Activated T-helper 1 cell treated with anti-CD3 and anti-CD28 coated beads, Interleukin-12 subunit alpha, Interleukin-12 subunit beta, Interleukin-2, Interleukin-4 antibody, amounts not matched to agents 30 ng/mL and 10 ng/mL and 1 ng/mL, durations not matched to agents 14 hours and 24 hours and 36 hours (primary cell): ENCODE measurements around the gene POU6F2. TPM values are rescaled to one million over a fixed set of nuclear protein-coding genes. Genes with fewer than 3 reads are reported as not detected.
"Not testable (repeated sequence)": the region's sequence is repeated elsewhere in the genome, so short reads cannot be mapped to it uniquely, and the experiment has no call there.

ENCODE experiments used
- DNase-seq: peaks from one replicate; pipeline ENCODE4 v3.0.0; 2021; ENCODE audit warnings: low spot score
- H3K27ac Mint-ChIP-seq: one replicate; pipeline ENCODE4 v1.8.0; 2021; ENCODE audit warnings: mild to moderate bottlenecking, mixed read lengths
- H3K27me3 Mint-ChIP-seq: one replicate; pipeline ENCODE4 v1.8.0; 2022; ENCODE audit warnings: mild to moderate bottlenecking, moderate library complexity, mixed read lengths; ENCODE audit not compliant: insufficient read depth
- H3K36me3 Mint-ChIP-seq: one replicate; pipeline ENCODE4 v1.8.0; 2021; ENCODE audit warnings: low read depth, mixed read lengths
- H3K4me1 Mint-ChIP-seq: one replicate; pipeline ENCODE4 v1.8.0; 2021; ENCODE audit warnings: low read depth, mixed read lengths
- H3K4me3 Mint-ChIP-seq: one replicate; pipeline ENCODE4 v1.8.0; 2021; ENCODE audit warnings: mild to moderate bottlenecking, moderate library complexity, mixed read lengths
- H3K9me3 Mint-ChIP-seq: one replicate; pipeline ENCODE4 v1.8.0; 2021; ENCODE audit warnings: mixed read lengths
- intact Hi-C: fragments of 100-400 bp; cut with micrococcal nuclease; formaldehyde crosslinking; loops from one replicate; pipeline ENCODE4 v1.15.1; 2024
- total RNA-seq: library from RNA; stranded (reverse); gene quantifications from 2 replicates; pipeline ENCODE4 v1.2.3, GENCODE V29; 2022

Gene POU6F2
- total RNA-seq, 1 donor from 2014 or later = not detected

DNA sequence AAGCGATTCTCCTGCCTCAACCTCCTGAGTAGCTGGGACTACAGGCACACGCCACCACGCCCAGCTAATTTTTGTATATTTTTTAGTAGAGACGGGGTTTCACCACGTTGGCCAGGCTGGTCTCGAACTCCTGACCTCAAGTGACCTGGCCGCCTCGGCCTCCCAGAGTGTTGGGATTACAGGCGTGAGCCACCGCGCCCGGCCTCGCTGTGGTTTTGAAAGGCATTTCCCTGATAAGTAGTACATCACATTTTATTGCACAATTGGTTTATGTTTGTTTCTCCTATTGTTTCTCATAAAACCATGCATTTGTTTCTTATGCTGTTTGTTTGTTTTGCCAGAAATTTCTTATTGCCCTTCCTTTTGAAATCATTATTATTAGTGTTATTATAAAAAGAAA is 353.9 kb downstream of the POU6F2 start:
- H3K4me3 Mint-ChIP-seq, H3K27ac Mint-ChIP-seq, intact Hi-C loops, H3K36me3 Mint-ChIP-seq, H3K9me3 Mint-ChIP-seq, H3K4me1 Mint-ChIP-seq, DNase-seq: not testable (repeated sequence)
- H3K27me3 Mint-ChIP-seq = peaks cover 12% of the 10 kb centered on the region

DNA sequence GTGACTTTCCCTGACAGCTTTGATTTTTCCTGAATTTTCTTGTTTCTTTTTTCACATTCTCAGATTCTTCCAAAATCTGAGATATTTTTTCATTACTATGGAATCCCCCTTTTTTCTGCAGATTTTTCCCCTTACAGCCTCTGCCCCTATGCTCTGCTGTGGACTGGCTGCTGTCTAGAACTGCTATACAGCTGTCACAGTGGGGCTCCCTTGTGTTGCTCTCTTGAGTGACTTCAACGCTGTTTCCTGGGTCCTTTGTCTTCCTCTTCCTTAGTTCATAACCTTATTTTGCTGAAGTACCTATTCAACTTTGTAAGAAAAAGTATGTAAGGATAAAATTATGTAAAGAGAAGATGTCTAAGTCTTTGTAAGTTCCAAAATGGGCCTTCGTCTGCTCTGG is 354.4 kb downstream of the POU6F2 start:
- no peak overlapping the region for H3K27ac Mint-ChIP-seq
- intact Hi-C loops = no loop called here
- H3K4me1 Mint-ChIP-seq = no peaks in the 10 kb centered on the region
- H3K9me3 Mint-ChIP-seq = no peaks in the 10 kb centered on the region
- peaks cover 12% of the 10 kb centered on the region for H3K27me3 Mint-ChIP-seq
- no peak overlapping the region for H3K4me3 Mint-ChIP-seq
- no peaks in the 10 kb centered on the region for H3K36me3 Mint-ChIP-seq
- no peak for DNase-seq

DNA sequence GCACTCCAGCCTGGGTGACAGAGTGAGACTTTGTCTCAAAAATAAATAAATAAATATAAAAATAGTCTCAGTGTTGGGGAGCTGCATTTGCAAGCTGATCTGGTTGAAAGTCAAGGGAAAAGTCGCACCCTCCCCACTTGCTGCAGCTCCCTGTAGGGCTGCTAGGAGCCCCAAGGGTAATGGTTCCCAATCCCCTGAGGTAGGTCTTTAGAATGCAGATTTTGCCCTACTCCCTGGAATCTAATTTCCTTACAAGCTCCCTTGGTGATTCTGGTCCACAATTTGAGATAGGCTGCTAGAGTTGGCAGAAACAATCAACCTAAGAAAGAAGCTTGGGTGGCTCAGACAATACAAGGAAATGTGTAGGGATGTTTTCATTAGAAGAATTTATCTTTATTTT is 356.0 kb downstream of the POU6F2 start:
- Mint-ChIP-seq H3K36me3 (no peaks in the 10 kb centered on the region), H3K4me1 (no peaks in the 10 kb centered on the region), H3K27me3 (peaks cover 12% of the 10 kb centered on the region), H3K9me3 (no peaks in the 10 kb centered on the region), H3K4me3 (no peak overlapping the region), H3K27ac (no peak overlapping the region)
- intact Hi-C loops = no loop called here
- DNase-seq = no peak

DNA sequence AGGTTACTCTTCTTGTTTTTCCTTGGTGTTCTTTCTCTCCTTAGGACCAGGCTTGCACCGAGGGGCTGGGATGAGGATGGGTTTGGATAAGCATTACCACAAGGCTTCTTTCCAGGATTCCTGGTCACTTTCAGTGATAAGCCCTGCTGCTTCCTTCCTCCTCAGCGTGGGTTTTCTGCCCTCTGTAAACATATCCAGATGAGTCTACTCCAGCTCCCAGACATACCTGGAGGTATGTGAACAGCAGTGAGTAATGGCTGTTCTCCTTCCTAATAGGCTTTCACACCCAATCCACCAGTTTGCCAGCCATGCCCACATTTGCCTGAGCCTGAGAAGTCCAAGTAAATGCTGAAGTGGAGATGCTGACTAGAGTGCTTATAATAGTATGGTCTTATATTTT is 358.7 kb downstream of the POU6F2 start:
- Mint-ChIP-seq H3K4me3 (no peak overlapping the region), H3K4me1 (no peaks in the 10 kb centered on the region), H3K27me3 (peaks cover 13% of the 10 kb centered on the region), H3K36me3 (no peaks in the 10 kb centered on the region), H3K27ac (no peak overlapping the region), H3K9me3 (no peaks in the 10 kb centered on the region)
- intact Hi-C loops = no loop called here
- DNase-seq = no peak

DNA sequence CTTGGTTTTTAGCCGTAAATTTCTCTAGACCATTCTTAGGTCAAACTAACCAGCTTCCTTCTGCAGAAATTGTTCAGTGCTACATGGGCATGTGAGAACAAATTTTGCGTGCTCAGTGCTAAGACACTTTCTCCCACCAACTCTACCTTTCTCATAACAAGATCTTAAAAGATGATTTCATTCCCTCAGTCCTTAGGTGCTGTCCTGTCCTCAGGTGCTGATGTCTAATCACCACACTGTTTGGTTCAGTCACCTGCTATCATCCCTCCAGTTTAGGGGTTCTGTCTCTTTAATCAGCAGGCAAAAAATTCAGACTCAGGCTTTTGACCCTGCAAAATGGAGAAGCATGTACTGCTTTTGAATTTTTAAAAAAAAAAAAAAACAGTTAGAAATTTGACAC is 361.0 kb downstream of the POU6F2 start:
- no peak overlapping the region for H3K4me3 Mint-ChIP-seq
- H3K9me3 Mint-ChIP-seq = no peaks in the 10 kb centered on the region
- H3K36me3 Mint-ChIP-seq = no peaks in the 10 kb centered on the region

DNA sequence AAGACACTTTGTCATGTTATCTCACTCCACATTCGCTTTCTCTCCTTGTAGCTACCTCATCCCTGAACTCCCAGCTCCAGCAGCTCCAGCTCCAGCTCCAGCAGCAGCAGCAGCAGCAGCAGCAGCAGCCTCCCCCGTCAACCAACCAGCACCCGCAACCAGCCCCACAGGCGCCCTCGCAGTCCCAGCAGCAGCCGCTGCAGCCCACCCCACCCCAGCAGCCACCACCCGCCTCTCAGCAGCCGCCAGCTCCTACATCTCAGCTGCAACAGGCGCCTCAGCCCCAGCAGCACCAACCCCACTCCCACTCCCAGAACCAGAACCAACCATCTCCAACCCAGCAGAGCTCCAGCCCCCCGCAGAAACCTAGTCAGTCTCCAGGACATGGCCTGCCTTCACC is 361.9 kb downstream of the POU6F2 start:
- intact Hi-C loops = no loop called here
- Mint-ChIP-seq H3K4me1 (no peaks in the 10 kb centered on the region), H3K36me3 (no peaks in the 10 kb centered on the region), H3K4me3 (no peak overlapping the region), H3K9me3 (no peaks in the 10 kb centered on the region), H3K27me3 (peaks cover 7% of the 10 kb centered on the region), H3K27ac (no peak overlapping the region)
- no peak for DNase-seq

More for the DNA sequence above, 361.0 kb downstream of the POU6F2 start:
- H3K4me1 Mint-ChIP-seq = no peaks in the 10 kb centered on the region
- H3K27me3 Mint-ChIP-seq = peaks cover 7% of the 10 kb centered on the region
- intact Hi-C loops = no loop called here
- no peak overlapping the region for H3K27ac Mint-ChIP-seq
- no peak for DNase-seq

DNA sequence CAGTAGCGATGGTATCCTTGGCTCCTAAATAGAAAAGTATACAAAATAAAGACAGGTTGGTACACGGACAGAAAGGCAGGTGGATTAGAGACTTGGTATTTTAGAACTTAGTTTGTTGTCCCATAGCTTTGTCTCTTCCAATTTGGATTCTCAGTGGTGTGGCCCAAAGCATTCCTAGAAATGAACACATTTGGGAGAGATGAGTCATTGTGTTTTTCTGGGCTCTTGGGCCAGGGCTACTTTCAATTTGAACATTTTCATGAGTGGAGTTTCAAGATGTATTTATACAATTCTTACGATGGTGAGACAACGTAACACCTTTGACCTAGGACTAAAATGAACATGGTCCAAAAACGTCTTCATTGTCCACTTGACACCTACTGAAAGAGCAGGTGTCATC is 363.4 kb downstream of the POU6F2 start:
- intact Hi-C loops = no loop called here
- H3K9me3 Mint-ChIP-seq = no peaks in the 10 kb centered on the region
- no peak overlapping the region for H3K4me3 Mint-ChIP-seq
- H3K36me3 Mint-ChIP-seq = no peaks in the 10 kb centered on the region
- peaks cover 7% of the 10 kb centered on the region for H3K27me3 Mint-ChIP-seq
- H3K4me1 Mint-ChIP-seq = no peaks in the 10 kb centered on the region
- H3K27ac Mint-ChIP-seq = no peak overlapping the region
- DNase-seq = no peak

DNA sequence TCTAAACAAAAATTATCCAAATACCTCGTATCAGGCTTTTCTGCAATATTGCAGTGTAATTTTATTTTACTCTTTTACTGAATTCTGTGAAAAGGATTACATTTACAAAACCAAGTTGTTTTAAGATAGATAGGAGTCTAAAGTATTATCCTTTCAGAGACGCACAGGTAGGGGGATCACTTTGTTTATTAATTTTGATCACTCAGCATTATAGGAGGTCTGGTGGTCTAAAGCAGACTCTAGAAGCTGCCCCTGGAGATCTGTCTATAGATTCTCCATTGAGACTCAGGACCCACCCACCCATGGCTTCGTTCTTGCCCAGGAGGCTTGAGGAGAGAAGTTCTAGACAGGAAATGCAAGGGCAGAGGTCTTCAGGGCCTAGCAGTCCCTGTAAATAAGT is 365.1 kb downstream of the POU6F2 start:
- intact Hi-C loops = no loop called here
- Mint-ChIP-seq H3K4me3 (no peak overlapping the region), H3K36me3 (no peaks in the 10 kb centered on the region), H3K4me1 (no peaks in the 10 kb centered on the region), H3K27ac (no peak overlapping the region), H3K9me3 (no peaks in the 10 kb centered on the region), H3K27me3 (peaks cover 7% of the 10 kb centered on the region)
- no peak for DNase-seq

DNA sequence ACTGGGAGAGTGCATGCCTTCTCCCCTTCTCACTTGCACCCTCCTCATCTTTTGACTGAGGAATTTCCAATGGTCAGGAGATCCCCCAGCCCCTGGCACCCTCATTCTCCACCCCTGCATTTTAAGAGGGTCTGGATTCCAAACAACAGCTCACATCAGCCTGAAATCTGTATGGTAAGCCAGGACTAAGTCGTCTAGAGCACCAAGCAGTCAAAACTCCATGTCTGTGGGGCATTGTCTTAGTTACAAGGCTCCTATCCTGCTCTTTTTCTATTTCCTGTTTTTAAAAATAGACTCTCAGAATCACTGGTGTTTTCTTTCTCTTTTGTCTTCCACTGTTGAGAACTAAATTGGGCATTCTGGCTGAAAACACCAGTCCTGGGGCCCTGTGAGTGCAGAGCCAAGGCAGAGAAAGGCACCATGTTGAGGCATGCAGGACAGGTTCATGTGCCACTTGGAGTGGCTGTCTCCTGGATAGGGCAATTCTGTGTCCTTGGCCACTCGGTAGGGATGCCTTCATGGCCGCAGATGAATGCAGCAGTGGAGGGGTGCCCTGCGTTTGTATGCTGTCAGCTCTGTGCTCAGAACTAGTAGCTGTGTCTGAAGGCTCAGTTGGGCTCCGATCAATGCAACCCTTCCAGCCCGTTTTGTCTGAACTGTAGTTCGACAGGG is 371.9 kb downstream of the POU6F2 start:
- intact Hi-C loops = no loop called here
- H3K4me3 Mint-ChIP-seq = no peak overlapping the region
- no peaks in the 10 kb centered on the region for H3K36me3 Mint-ChIP-seq
- H3K9me3 Mint-ChIP-seq = no peaks in the 10 kb centered on the region
- H3K27ac Mint-ChIP-seq = no peak overlapping the region
- H3K27me3 Mint-ChIP-seq = peaks cover 5% of the 10 kb centered on the region
- peaks cover 4% of the 10 kb centered on the region for H3K4me1 Mint-ChIP-seq
- DNase-seq = no peak

DNA sequence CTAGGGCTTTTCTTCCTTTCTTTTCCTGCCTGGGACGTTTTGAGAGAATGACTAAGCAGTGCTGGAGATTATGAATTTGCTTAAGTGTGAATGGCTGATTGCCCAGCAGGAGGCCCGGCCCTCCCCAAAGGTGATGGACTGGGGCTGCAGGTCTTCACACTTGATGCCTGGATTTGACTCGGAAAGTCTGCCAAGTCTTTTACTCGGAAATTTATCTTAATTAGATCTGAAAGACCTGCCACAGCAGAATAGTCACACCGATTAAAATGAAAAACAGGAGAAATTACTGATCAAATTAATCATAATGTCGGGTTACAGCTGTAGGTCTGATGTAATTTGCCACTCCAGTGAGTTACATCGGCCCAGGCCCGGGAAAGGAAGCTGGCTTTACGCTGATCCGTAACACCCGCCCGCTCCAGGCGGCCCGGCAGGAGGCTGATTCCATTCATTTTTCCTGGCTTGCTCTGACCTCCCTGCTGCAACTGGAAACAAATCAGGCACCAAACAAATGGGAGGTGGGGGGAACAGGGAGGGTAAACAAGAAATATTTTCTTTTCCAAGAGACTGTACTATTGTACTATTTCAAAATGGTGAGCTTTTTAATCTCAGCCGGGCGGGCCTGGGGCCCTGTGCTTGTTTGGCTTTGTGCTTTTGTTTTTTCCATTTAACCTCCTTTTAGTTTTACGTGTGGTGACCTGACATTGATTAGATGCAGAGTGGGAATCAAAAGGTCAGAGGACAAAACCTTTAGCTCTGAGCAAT is 376.1 kb downstream of the POU6F2 start:
- Mint-ChIP-seq H3K9me3 (no peaks in the 10 kb centered on the region), H3K36me3 (no peaks in the 10 kb centered on the region)

DNA sequence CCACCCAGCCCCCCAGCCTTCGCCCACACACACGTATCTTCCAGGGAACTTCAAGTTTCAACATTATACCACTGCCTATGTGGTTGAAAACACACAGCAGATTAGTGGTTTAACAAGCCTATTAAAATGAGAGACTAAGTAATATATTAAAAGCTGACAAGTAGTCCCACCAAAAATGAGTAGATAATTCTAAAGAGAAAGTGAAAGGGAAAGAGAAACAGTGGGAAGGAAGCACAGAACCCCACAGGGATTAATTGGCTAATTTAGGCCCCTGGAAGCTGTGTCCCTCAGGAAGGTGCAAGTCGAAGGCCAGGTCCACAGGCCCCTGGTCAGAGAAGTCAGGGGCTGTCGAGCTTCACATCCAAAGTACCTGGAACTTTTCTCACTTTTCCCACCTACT is 378.0 kb downstream of the POU6F2 start:
- H3K27ac Mint-ChIP-seq = no peak overlapping the region
- H3K4me1 Mint-ChIP-seq = no peaks in the 10 kb centered on the region
- H3K27me3 Mint-ChIP-seq = no peaks in the 10 kb centered on the region
- no peak overlapping the region for H3K4me3 Mint-ChIP-seq
- no peak for DNase-seq
- H3K36me3 Mint-ChIP-seq = no peaks in the 10 kb centered on the region
- intact Hi-C loops = no loop called here
- H3K9me3 Mint-ChIP-seq = no peaks in the 10 kb centered on the region

More for the DNA sequence above, 376.1 kb downstream of the POU6F2 start:
- intact Hi-C loops = no loop called here
- DNase-seq = no peak
- Mint-ChIP-seq H3K4me3 (no peak overlapping the region), H3K4me1 (peaks cover 4% of the 10 kb centered on the region), H3K27ac (no peak overlapping the region), H3K27me3 (no peaks in the 10 kb centered on the region)

DNA sequence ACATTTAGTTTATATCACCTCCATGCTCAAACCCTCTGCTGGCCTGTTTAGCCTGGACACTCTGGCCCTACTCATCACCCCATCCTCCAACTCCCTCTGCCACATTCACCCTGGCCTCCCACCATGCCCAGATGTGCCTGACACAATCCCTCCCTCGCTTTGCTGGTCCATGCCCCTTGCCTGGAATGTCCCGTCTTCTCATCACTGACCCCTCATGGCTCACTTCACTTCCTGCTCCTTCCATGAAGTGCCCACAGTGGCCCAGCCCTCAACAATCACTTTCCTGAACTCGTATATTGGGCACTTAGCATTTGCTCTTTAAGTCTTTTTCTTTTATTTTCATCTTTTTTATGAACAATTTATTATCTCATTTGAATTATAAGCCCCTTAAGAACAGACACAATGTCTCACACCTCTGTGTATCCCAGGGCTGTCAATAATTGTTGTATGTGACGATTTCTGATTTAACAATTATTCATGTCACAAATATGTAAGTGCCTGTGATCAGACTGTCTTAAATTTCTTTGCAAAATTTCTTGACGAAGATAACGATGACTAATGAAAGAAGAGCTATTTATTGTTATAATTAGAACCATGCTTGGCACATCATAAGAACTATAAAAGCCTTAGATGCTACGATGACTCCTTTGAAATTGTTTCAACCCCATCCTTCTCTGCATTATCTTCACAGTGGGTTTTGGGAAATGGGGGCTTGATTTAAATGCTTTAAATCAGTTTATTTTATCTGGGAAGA is 378.6 kb downstream of the POU6F2 start:
- Mint-ChIP-seq H3K9me3 (no peaks in the 10 kb centered on the region), H3K36me3 (no peaks in the 10 kb centered on the region), H3K27me3 (no peaks in the 10 kb centered on the region), H3K27ac (no peak overlapping the region), H3K4me3 (no peak overlapping the region), H3K4me1 (no peaks in the 10 kb centered on the region)
- DNase-seq = no peak
- intact Hi-C loops = no loop called here

DNA sequence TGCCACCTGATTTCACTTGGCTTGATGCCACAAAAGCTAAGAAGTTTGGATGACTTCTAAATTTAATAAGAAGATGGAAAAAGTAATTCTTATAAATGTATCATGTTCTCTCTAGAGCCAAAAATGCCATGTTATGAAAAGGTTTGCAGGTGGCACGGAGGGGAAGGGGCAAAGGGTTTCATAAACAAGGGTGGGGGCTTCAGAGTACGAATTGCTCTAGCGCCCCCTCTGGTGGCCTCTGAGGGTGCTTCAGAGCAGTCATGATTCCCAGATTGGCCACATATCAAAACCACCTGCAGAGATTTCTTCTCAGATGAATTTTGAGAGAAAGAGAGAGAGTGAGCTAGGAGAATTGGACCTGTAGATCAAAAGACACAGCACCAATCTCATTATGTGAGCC is 379.9 kb downstream of the POU6F2 start:
- no peak overlapping the region for H3K27ac Mint-ChIP-seq
- intact Hi-C loops = no loop called here
- no peaks in the 10 kb centered on the region for H3K9me3 Mint-ChIP-seq
- no peak for DNase-seq
- no peaks in the 10 kb centered on the region for H3K4me1 Mint-ChIP-seq
- no peaks in the 10 kb centered on the region for H3K36me3 Mint-ChIP-seq
- peaks cover 2% of the 10 kb centered on the region for H3K27me3 Mint-ChIP-seq
- H3K4me3 Mint-ChIP-seq = no peak overlapping the region
